Measurements from ENCODE around the gene USP8. TPM values are rescaled to one million over a fixed set of nuclear protein-coding genes. Genes with fewer than 3 reads are reported as not detected.
A peak's percentile ranks its signal among the peaks of the same experiment; 100 is the strongest.

The USP8 gene
- total and polyA plus RNA-seq, 2 donors (not counting 1 experiment from before 2014, with no cell fraction given), result 25.7 to 126 TPM

- Mint-ChIP-seq H3K4me3 (no peak overlapping the region), H3K4me1 (peaks cover 8% of the 10 kb centered on the region), H3K27me3 (no peaks in the 10 kb centered on the region), H3K9me3 (ENCODE audit: insufficient read depth) (no peaks in the 10 kb centered on the region), H3K27ac (peak overlapping the region; percentile 50)
- WGBS (ENCODE audit: insufficient coverage), result 86% methylated on average over 1 of the region's 7 CpGs
- no peak overlapping the region for H3K4me3 ChIP-seq (ENCODE audit: control extremely low read depth in 1 of 5, extremely low read depth in 1 of 5, insufficient read depth in 1 of 5, low read depth in 2 of 5, low read length in 4 of 5)
- peak overlapping the region in 1 of 2 donors; percentile 54 for H3K27ac ChIP-seq (ENCODE audit: low read length in 2 of 2)
- H3K9me3 ChIP-seq (ENCODE audit: control extremely low read depth in 1 of 3, control insufficient read depth in 2 of 3, insufficient read depth in 1 of 3, low read length in 2 of 3), result no peaks in the 10 kb centered on the region
- H3K4me2 ChIP-seq (replicated peaks; ENCODE audit: low read depth, low read length, poor library complexity, severe bottlenecking), result no peak overlapping the region
- DNase-seq, result peak; percentile 16
- intact Hi-C loops (cut with micrococcal nuclease), result no loop called here
- POLR2A ChIA-PET, result no interaction called here
- peaks cover 4 to 7% of the 10 kb centered on the region in 2 donors for H3K4me1 ChIP-seq (ENCODE audit: control insufficient read depth in 2 of 2, insufficient read depth in 2 of 2, low read length in 2 of 2)
- peaks cover 14% of the 10 kb centered on the region for H4K20me1 ChIP-seq (ENCODE audit: control insufficient read depth, insufficient read depth, low read length, poor library complexity, severe bottlenecking)
- no peak for TF ChIP-seq EZH2 (IDR thresholded peaks at IDR 0.05; ENCODE audit: borderline replicate concordance, insufficient read depth, low read depth, low read length, poor library complexity, severe bottlenecking)
- no peak for TF ChIP-seq CTCF (IDR thresholded peaks at IDR 0.05)
- no peaks in the 10 kb centered on the region for H3K27me3 ChIP-seq (replicated peaks in 1 of 4; ENCODE audit: control extremely low read depth in 1 of 4, control insufficient read depth in 3 of 4, insufficient read depth in 4 of 4, low read length in 3 of 4)
- peaks cover 55% of the 10 kb centered on the region for H3K79me2 ChIP-seq (ENCODE audit: control insufficient read depth, insufficient read depth, low read length)
- CTCF ChIA-PET, result interaction anchor here (1.8 kb wide), 1 partner anchor 100 kb away, joined by 4 read pairs; no protein-coding TSS in a partner anchor
- H3K36me3 ChIP-seq (replicated peaks in 1 of 2; ENCODE audit: control extremely low read depth in 1 of 2, control insufficient read depth in 1 of 2, extremely low read depth in 1 of 2, insufficient read depth in 2 of 2, low read length in 1 of 2), result peaks cover 1 to 34% of the 10 kb centered on the region in 2 experiments
- peak overlapping the region; percentile 11 for H3K9ac ChIP-seq (ENCODE audit: low read length)
- ATAC-seq (ENCODE audit: low read depth), result no peak
- H2AFZ ChIP-seq (ENCODE audit: insufficient read depth, low read depth, low read length, poor library complexity, severe bottlenecking), result no peak overlapping the region
These were observed 34.3 kb downstream of the USP8 start for GRCh38 chr15:50458348-50459112.

All from B cell (primary cell).